Immature natural killer cell (primary cell): ENCODE results near the gene RITA1. TPM values are rescaled to one million over a fixed set of nuclear protein-coding genes. Genes with fewer than 3 reads are reported as not detected.

Source experiments
- DNase-seq, 3 donors: peaks; one replicate each; pipeline ENCODE4 v3.0.0; 2022; ENCODE audit warnings: mixed read lengths in 1 of 3
- H3K27ac Mint-ChIP-seq, 6 donors: one replicate each; pipeline ENCODE4 v1.8.0; 2020; ENCODE audit warnings: mixed read lengths in 6 of 6, mild to moderate bottlenecking in 5 of 6, inconsistent platforms in 4 of 6, moderate library complexity in 3 of 6
- H3K27me3 Mint-ChIP-seq, 3 donors: one replicate each; pipeline ENCODE4 v1.8.0; 2020 to 2021; ENCODE audit warnings: low read depth in 3 of 3, mild to moderate bottlenecking in 3 of 3, mixed read lengths in 3 of 3, moderate library complexity in 3 of 3, inconsistent platforms in 1 of 3
- H3K36me3 Mint-ChIP-seq, 3 donors: one replicate each; pipeline ENCODE4 v1.8.0; 2020; ENCODE audit warnings: mixed read lengths in 3 of 3, inconsistent platforms in 2 of 3, mild to moderate bottlenecking in 2 of 3
- H3K4me1 Mint-ChIP-seq, 2 donors: one replicate each; pipeline ENCODE4 v1.8.0; 2020; ENCODE audit warnings: inconsistent platforms in 2 of 2, mild to moderate bottlenecking in 2 of 2, mixed read lengths in 2 of 2, moderate library complexity in 1 of 2
- H3K4me3 Mint-ChIP-seq, 5 donors: one replicate each; pipeline ENCODE4 v1.8.0; 2020; ENCODE audit warnings: mild to moderate bottlenecking in 5 of 5, mixed read lengths in 5 of 5, inconsistent platforms in 3 of 5, moderate library complexity in 3 of 5
- H3K9me3 Mint-ChIP-seq, 6 donors: one replicate each; pipeline ENCODE4 v1.8.0; 2020; ENCODE audit warnings: mild to moderate bottlenecking in 6 of 6, mixed read lengths in 6 of 6, inconsistent platforms in 4 of 6, moderate library complexity in 3 of 6
- polyA plus RNA-seq, 3 donors: library from polyadenylated mRNA; unstranded; fragments of 300-500 nt; fragmentation: Illumina TruSeq; gene quantifications; one replicate each; pipeline ENCODE4 v1.2.3, GENCODE V29; 2021

Gene RITA1
- polyA plus RNA-seq, 3 donors from 2014 or later, result 31.3 to 36.6 (median 33.1) TPM

GRCh38 chr12:113159937-113160336 lies 25.6 kb upstream of the RITA1 start:
- Mint-ChIP-seq H3K4me3 (no peak overlapping the region), H3K9me3 (no peaks in the 10 kb centered on the region), H3K36me3 (peaks cover 9 to 49% (median 14%) of the 10 kb centered on the region in 3 donors), H3K4me1 (peaks cover 3 to 14% of the 10 kb centered on the region in 2 donors), H3K27ac (peak overlapping the region in 1 of 6 donors; percentile 24), H3K27me3 (peaks cover 4 to 8% (median 7%) of the 10 kb centered on the region in 3 donors)
- no peak for DNase-seq

DNA sequence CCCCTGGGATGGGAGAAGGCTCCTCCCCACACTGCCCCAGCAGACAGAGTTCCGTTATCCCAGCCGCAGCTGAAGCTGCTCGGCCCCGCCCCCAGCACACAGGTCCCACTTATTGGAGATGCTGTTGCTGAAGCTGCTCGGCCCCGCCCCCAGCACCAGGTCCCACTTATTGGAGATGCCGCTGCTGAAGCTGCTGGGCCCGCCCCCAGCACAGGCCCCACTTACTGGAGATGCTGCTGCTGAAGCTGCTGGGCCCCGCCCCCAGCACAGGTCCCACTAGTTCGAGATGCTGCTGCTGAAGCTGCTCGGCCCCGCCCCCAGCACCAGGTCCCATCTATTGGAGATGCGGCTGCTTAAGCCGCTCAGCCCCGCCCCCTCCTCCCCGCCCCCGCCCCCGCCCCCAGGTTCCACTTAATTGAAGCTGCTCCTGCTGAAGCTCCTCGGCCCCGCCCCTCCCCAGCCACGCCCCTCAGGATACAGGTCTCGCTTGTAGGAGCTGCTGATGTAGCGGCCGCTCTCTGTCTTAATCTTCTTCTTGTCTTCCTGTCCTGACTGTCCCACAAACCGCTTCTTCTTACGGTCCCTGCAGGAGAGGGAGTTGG lies 24.0 kb upstream of the RITA1 start:
- Mint-ChIP-seq H3K27me3 (peaks cover 0 to 4% (median 4%) of the 10 kb centered on the region in 3 donors), H3K36me3 (peaks cover 9 to 58% (median 16%) of the 10 kb centered on the region in 3 donors), H3K4me1 (peaks cover 0 to 7% of the 10 kb centered on the region in 2 donors), H3K9me3 (no peaks in the 10 kb centered on the region), H3K27ac (peak overlapping the region in 1 of 6 donors; percentile 35), H3K4me3 (no peak overlapping the region)
- no peak for DNase-seq

GRCh38 chr12:113162102-113163029 lies 23.2 kb upstream of the RITA1 start:
- Mint-ChIP-seq H3K27me3 (peaks cover 0 to 4% (median 4%) of the 10 kb centered on the region in 3 donors), H3K36me3 (peaks cover 4 to 53% (median 9%) of the 10 kb centered on the region in 3 donors), H3K27ac (no peak overlapping the region), H3K9me3 (no peaks in the 10 kb centered on the region), H3K4me3 (no peak overlapping the region), H3K4me1 (no peaks in the 10 kb centered on the region)
- DNase-seq, result no peak

GRCh38 chr12:113163030-113163360 lies 22.5 kb upstream of the RITA1 start:
- Mint-ChIP-seq H3K4me3 (no peak overlapping the region), H3K4me1 (no peaks in the 10 kb centered on the region), H3K27me3 (peaks cover 0 to 4% (median 4%) of the 10 kb centered on the region in 3 donors), H3K27ac (no peak overlapping the region), H3K36me3 (peaks cover 4 to 46% (median 9%) of the 10 kb centered on the region in 3 donors), H3K9me3 (no peaks in the 10 kb centered on the region)
- DNase-seq, result no peak

- Mint-ChIP-seq H3K27me3 (peaks cover 0 to 4% (median 4%) of the 10 kb centered on the region in 3 donors), H3K27ac (no peak overlapping the region), H3K36me3 (peaks cover 7 to 42% (median 9%) of the 10 kb centered on the region in 3 donors), H3K9me3 (no peaks in the 10 kb centered on the region), H3K4me3 (no peak overlapping the region), H3K4me1 (no peaks in the 10 kb centered on the region)
- DNase-seq, result no peak
These were observed 21.5 kb upstream of the RITA1 start for GRCh38 chr12:113164014-113164413.

GRCh38 chr12:113165521-113166450 lies 19.7 kb upstream of the RITA1 start:
- peak overlapping the region in 1 of 6 donors; percentile 60 for H3K27ac Mint-ChIP-seq
- peaks cover 8 to 34% (median 12%) of the 10 kb centered on the region in 3 donors for H3K36me3 Mint-ChIP-seq
- H3K4me3 Mint-ChIP-seq, result no peak overlapping the region
- peaks cover 0 to 4% (median under 1%) of the 10 kb centered on the region in 3 donors for H3K27me3 Mint-ChIP-seq
- peaks cover 0 to 2% of the 10 kb centered on the region in 2 donors for H3K4me1 Mint-ChIP-seq
- DNase-seq, result no peak
- no peaks in the 10 kb centered on the region for H3K9me3 Mint-ChIP-seq

DNA sequence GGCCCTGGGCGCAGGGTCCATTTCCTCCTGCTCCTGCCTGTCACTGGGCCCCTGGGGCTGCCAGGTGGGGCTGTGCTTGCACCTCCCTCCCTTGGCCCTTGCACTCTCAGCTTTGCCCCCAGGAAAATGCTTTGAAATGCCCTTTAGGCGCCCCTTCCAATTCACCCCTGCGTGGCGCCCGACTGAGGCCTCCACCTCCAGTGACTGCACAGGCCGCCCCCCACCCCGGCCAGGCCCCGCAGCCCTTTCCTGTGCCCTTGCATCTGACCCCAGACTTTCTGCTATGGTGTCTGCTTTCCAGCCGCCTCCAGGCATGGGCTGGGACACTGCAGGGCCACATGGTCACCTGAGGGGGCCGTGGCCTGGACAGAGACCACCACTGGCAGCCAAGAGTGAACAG lies 17.7 kb upstream of the RITA1 start:
- DNase-seq, result no peak
- H3K9me3 Mint-ChIP-seq, result peaks cover 0 to 2% (median 0%) of the 10 kb centered on the region in 6 donors
- no peak overlapping the region for H3K4me3 Mint-ChIP-seq
- peaks cover 22 to 43% (median 26%) of the 10 kb centered on the region in 3 donors for H3K36me3 Mint-ChIP-seq
- H3K27me3 Mint-ChIP-seq, result peaks cover 0 to 2% (median 0%) of the 10 kb centered on the region in 3 donors
- peaks cover 0 to 5% of the 10 kb centered on the region in 2 donors for H3K4me1 Mint-ChIP-seq
- H3K27ac Mint-ChIP-seq, result no peak overlapping the region

GRCh38 chr12:113169697-113170096 lies 15.8 kb upstream of the RITA1 start:
- peaks cover 26 to 48% (median 26%) of the 10 kb centered on the region in 3 donors for H3K36me3 Mint-ChIP-seq
- H3K4me3 Mint-ChIP-seq, result no peak overlapping the region
- no peak for DNase-seq
- no peak overlapping the region for H3K27ac Mint-ChIP-seq
- H3K9me3 Mint-ChIP-seq, result peaks cover 0 to 2% (median 0%) of the 10 kb centered on the region in 6 donors
- peaks cover 2 to 5% of the 10 kb centered on the region in 2 donors for H3K4me1 Mint-ChIP-seq
- H3K27me3 Mint-ChIP-seq, result peaks cover 0 to 2% (median 0%) of the 10 kb centered on the region in 3 donors

- Mint-ChIP-seq H3K9me3 (peaks cover 0 to 2% (median 0%) of the 10 kb centered on the region in 6 donors), H3K27ac (no peak overlapping the region), H3K4me3 (no peak overlapping the region), H3K4me1 (peaks cover 2 to 5% of the 10 kb centered on the region in 2 donors), H3K36me3 (peaks cover 22 to 47% (median 26%) of the 10 kb centered on the region in 3 donors), H3K27me3 (no peaks in the 10 kb centered on the region)
- no peak for DNase-seq
These were observed 15.1 kb upstream of the RITA1 start for GRCh38 chr12:113170457-113170856.

- Mint-ChIP-seq H3K36me3 (peaks cover 22 to 45% (median 26%) of the 10 kb centered on the region in 3 donors), H3K4me3 (no peak overlapping the region), H3K27me3 (no peaks in the 10 kb centered on the region), H3K4me1 (peaks cover 2 to 5% of the 10 kb centered on the region in 2 donors), H3K27ac (peak overlapping the region in 1 of 6 donors; percentile 37), H3K9me3 (peaks cover 0 to 2% (median 0%) of the 10 kb centered on the region in 6 donors)
- DNase-seq, result no peak
These were observed 14.6 kb upstream of the RITA1 start for GRCh38 chr12:113170926-113171325.

DNA sequence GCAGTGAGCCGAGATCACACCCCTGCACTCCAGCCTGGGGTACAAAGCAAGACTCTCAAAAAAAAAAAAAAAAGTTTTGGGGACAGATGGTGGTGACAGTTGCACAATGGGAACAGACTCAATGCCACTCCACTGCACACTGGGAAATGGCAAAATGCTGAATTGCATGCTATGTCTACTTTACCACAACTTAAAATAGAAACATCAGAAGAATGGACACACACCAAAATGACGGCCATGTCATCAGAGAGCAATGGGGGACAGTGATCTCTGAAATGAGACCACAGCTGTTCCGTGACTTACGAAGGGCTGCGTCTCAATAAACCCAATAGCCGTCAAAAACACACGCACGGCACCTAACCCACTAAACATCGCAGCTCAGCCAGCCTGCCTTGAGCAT lies 14.0 kb upstream of the RITA1 start:
- no peak for DNase-seq
- Mint-ChIP-seq H3K36me3 (peaks cover 23 to 42% (median 26%) of the 10 kb centered on the region in 3 donors), H3K4me3 (no peak overlapping the region), H3K27me3 (no peaks in the 10 kb centered on the region), H3K9me3 (peaks cover 0 to 2% (median 0%) of the 10 kb centered on the region in 6 donors), H3K4me1 (peaks cover 2 to 5% of the 10 kb centered on the region in 2 donors), H3K27ac (no peak overlapping the region)

DNA sequence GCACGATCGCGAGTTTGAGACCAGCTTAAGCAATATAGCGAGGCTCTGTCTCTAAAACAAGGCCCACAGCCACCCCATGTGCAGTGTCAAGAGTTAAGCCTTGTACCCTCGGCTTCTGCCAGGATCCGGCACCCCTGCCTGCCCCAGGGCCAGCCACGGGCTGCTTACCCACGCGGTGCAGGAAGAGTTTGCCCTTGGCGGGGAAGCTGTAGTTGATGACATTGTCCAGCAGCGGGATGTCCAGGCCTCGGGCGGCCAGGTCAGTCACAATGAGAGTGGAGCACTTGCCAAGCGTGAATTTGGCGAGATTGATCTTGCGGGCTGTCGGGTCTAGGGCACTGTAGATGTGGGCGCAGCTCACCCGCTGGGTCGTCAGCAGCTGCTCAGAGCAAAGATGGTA lies 13.3 kb upstream of the RITA1 start:
- H3K36me3 Mint-ChIP-seq, result peaks cover 29 to 46% (median 33%) of the 10 kb centered on the region in 3 donors
- no peak overlapping the region for H3K4me3 Mint-ChIP-seq
- no peak overlapping the region for H3K27ac Mint-ChIP-seq

GRCh38 chr12:113173081-113173698 lies 12.3 kb upstream of the RITA1 start:
- Mint-ChIP-seq H3K27me3 (peaks cover 0 to 2% (median 0%) of the 10 kb centered on the region in 3 donors), H3K27ac (no peak overlapping the region), H3K9me3 (peaks cover 0 to 2% (median 0%) of the 10 kb centered on the region in 6 donors), H3K4me3 (no peak overlapping the region), H3K36me3 (peaks cover 35 to 56% (median 38%) of the 10 kb centered on the region in 3 donors), H3K4me1 (peaks cover 2 to 5% of the 10 kb centered on the region in 2 donors)
- DNase-seq, result no peak

More for the DNA sequence above, 13.3 kb upstream of the RITA1 start:
- Mint-ChIP-seq H3K9me3 (peaks cover 0 to 2% (median 0%) of the 10 kb centered on the region in 6 donors), H3K27me3 (peaks cover 0 to 2% (median 0%) of the 10 kb centered on the region in 3 donors), H3K4me1 (peaks cover 2 to 5% of the 10 kb centered on the region in 2 donors)
- no peak for DNase-seq
